IMR-90 (cell line): Measurements from ENCODE around the gene KLHL17. TPM values are rescaled to one million over a fixed set of nuclear protein-coding genes. Genes with fewer than 3 reads are reported as not detected.

Source experiments
- ATAC-seq: fragments of 200-7000 bp; cut with Tn5 transposase; 2 replicates; pipeline ENCODE4 v1.9.1; 2020; ENCODE audit warnings: low read depth, mild to moderate bottlenecking, moderate library complexity
- BruUV-seq: library from RNA; stranded (reverse); fragments of 400-500 nt; replicated peaks from 2 replicates; lab custom pipeline; 2021; lab: Mats Ljungman, UMichigan
- CTCF ChIA-PET: fragments of 300-600 bp; formaldehyde crosslinking; extraction: SDS; loops from one replicate; lab custom pipeline; 2021; ENCODE audit warnings: antibody characterized with exemption; lab: Yijun Ruan, JAX
- POLR2A ChIA-PET: fragments of 300-600 bp; sonication (Branson Sonifier 250); formaldehyde crosslinking; loops from one replicate; lab custom pipeline; 2022; ENCODE audit warnings: antibody characterized with exemption; ENCODE audit not compliant: unreplicated experiment; lab: Charles Lee
- DNase-seq: peaks from one replicate; pipeline ENCODE4 v3.0.0; 2013
- H2AFZ ChIP-seq: replicated peaks from 2 replicates; pipeline ENCODE3; 2013; ENCODE audit warnings: low read length, mild to moderate bottlenecking; ENCODE audit not compliant: poor library complexity
- H2AK5ac ChIP-seq: 2 replicates; pipeline ENCODE4 v1.6.1; 2013; ENCODE audit warnings: low read depth, low read length, inconsistent platforms
- H2AK9ac ChIP-seq: replicated peaks from 2 replicates; pipeline ENCODE3; 2013; ENCODE audit warnings: mild to moderate bottlenecking, low read depth, low read length, moderate library complexity; ENCODE audit not compliant: poor library complexity
- H2BK120ac ChIP-seq: 2 replicates; pipeline ENCODE4 v1.6.1; 2013; ENCODE audit warnings: low read depth, low read length, inconsistent platforms
- H2BK15ac ChIP-seq: 3 replicates; pipeline ENCODE4 v1.6.1; 2013; ENCODE audit warnings: low read depth, low read length, inconsistent platforms
- H2BK20ac ChIP-seq: 2 replicates; pipeline ENCODE4 v1.6.1; 2013; ENCODE audit warnings: low read depth, mild to moderate bottlenecking, inconsistent platforms, low read length, moderate library complexity
- H2BK5ac ChIP-seq: 2 replicates; pipeline ENCODE4 v1.6.1; 2013; ENCODE audit warnings: mild to moderate bottlenecking, low read depth, low read length, inconsistent platforms; ENCODE audit not compliant: poor library complexity, severe bottlenecking
- H3K14ac ChIP-seq: replicated peaks from 2 replicates; pipeline ENCODE4 v1.6.1; 2013; ENCODE audit warnings: low read depth, low read length, inconsistent platforms
- H3K18ac ChIP-seq: 2 replicates; pipeline ENCODE4 v1.6.1; 2013; ENCODE audit warnings: low read depth, low read length, control low read depth
- H3K23ac ChIP-seq: 2 replicates; pipeline ENCODE4 v1.6.1; 2013; ENCODE audit warnings: low read depth, low read length, inconsistent platforms
- H3K27ac ChIP-seq: 2 replicates; pipeline ENCODE4 v1.5.1; 2013; ENCODE audit warnings: mild to moderate bottlenecking, control low read depth, low read length; ENCODE audit not compliant: insufficient read depth
- H3K27me3 ChIP-seq: 2 replicates; pipeline ENCODE4 v1.6.1; 2013; ENCODE audit warnings: low read length; ENCODE audit not compliant: control insufficient read depth, insufficient read depth
- H3K36me3 ChIP-seq: 2 replicates; pipeline ENCODE4 v1.6.1; 2013; ENCODE audit warnings: low read length, mixed read lengths; ENCODE audit not compliant: control insufficient read depth, insufficient read depth
- H3K4ac ChIP-seq: 2 replicates; pipeline ENCODE4 v1.6.1; 2013; ENCODE audit warnings: low read depth, low read length, inconsistent platforms
- H3K4me1 ChIP-seq: 2 replicates; pipeline ENCODE4 v1.6.1; 2013; ENCODE audit warnings: low read length, mixed read lengths; ENCODE audit not compliant: control insufficient read depth, insufficient read depth
- H3K4me2 ChIP-seq: 2 replicates; pipeline ENCODE4 v1.6.1; 2013; ENCODE audit warnings: low read depth, mild to moderate bottlenecking, control low read depth, low read length, moderate library complexity
- H3K4me3 ChIP-seq: 2 replicates; pipeline ENCODE4 v1.5.1; 2013; ENCODE audit warnings: low read depth, mild to moderate bottlenecking, control low read depth, low read length, moderate library complexity; ENCODE audit not compliant: insufficient read depth
- H3K56ac ChIP-seq: 2 replicates; pipeline ENCODE4 v1.6.1; 2013; ENCODE audit warnings: low read length, inconsistent platforms; ENCODE audit not compliant: insufficient read depth; ENCODE audit errors: extremely low read depth
- H3K79me1 ChIP-seq, 2 experiments: 2 replicates each; pipeline ENCODE4 v1.6.1; 2013; ENCODE audit warnings: low read length in 2 of 2, inconsistent platforms in 1 of 2, low read depth in 1 of 2
- H3K9ac ChIP-seq: 2 replicates; pipeline ENCODE4 v1.6.1; 2013; ENCODE audit warnings: low read depth, low read length, control low read depth
- H3K9me1 ChIP-seq: 2 replicates; pipeline ENCODE4 v1.6.1; 2013; ENCODE audit warnings: low read length, inconsistent platforms; ENCODE audit not compliant: insufficient read depth
- H3K9me3 ChIP-seq: 2 replicates; pipeline ENCODE4 v1.6.1; 2013; ENCODE audit warnings: low read length; ENCODE audit not compliant: control insufficient read depth, insufficient read depth
- H4K20me1 ChIP-seq: 2 replicates; pipeline ENCODE4 v1.6.1; 2013; ENCODE audit warnings: low read length, inconsistent platforms; ENCODE audit not compliant: insufficient read depth
- H4K5ac ChIP-seq: 2 replicates; pipeline ENCODE4 v1.6.1; 2013; ENCODE audit warnings: mild to moderate bottlenecking, low read depth, low read length, control low read depth
- H4K8ac ChIP-seq, 2 experiments: 2 replicates each; pipeline ENCODE4 v1.6.1; 2013; ENCODE audit warnings: low read depth in 2 of 2, low read length in 2 of 2, control low read depth in 1 of 2, inconsistent platforms in 1 of 2
- H4K91ac ChIP-seq: 2 replicates; pipeline ENCODE4 v1.6.1; 2013; ENCODE audit warnings: low read depth, low read length, inconsistent platforms; ENCODE audit not compliant: insufficient read depth
- CHD1 ChIP-seq: IDR thresholded peaks from 2 replicates; pipeline ENCODE4 v1.6.1; 2012; ENCODE audit warnings: low read depth, low read length, improper control_type of control experiment
- MAZ ChIP-seq: IDR thresholded peaks from 2 replicates; pipeline ENCODE4 v1.6.1; 2012; ENCODE audit warnings: low read depth, mild to moderate bottlenecking, low read length, improper control_type of control experiment, moderate library complexity, borderline replicate concordance
- NFE2L2 ChIP-seq: fragments of 150-350 bp; IDR thresholded peaks from 2 replicates; pipeline ENCODE4 v1.6.1; 2016; ENCODE audit warnings: low read depth, mild to moderate bottlenecking, low read length
- RAD21 ChIP-seq: IDR thresholded peaks from 2 replicates; pipeline ENCODE4 v1.6.1; 2012; ENCODE audit warnings: low read length, improper control_type of control experiment
- RCOR1 ChIP-seq: IDR thresholded peaks from 2 replicates; pipeline ENCODE4 v1.6.1; 2012; ENCODE audit warnings: mild to moderate bottlenecking, low read length, improper control_type of control experiment; ENCODE audit not compliant: insufficient replicate concordance
- WGBS, 2 experiments: methylation state at CpG; one replicate each; pipeline versions ENCODE4 v1.1.5 to v1.1.7; 2013; ENCODE audit warnings: missing lambda C conversion rate in 2 of 2; ENCODE audit not compliant: insufficient read length in 1 of 2; ENCODE audit errors: extremely low coverage in 2 of 2; 5-methylcytosine and 5-hydroxymethylcytosine counted together
- dilution Hi-C: fragments of 300-500 bp; cut with HindIII; formaldehyde crosslinking; loops from one replicate; pipeline ENCODE4 v1.14.3; 2018; ENCODE audit warnings: low sequenced_read_pairs; ENCODE audit not compliant: unreplicated experiment
- in situ Hi-C: fragments of 300-500 bp; cut with MboI; formaldehyde crosslinking; loops from 3 replicates; pipeline ENCODE4 v1.14.3; 2019; ENCODE audit warnings: low sequenced_read_pairs, inconsistent platforms, mixed read lengths
- intact Hi-C: fragments of 100-400 bp; cut with micrococcal nuclease; formaldehyde crosslinking; loops from 2 replicates; pipeline ENCODE4 v1.10.0; 2022
- polyA plus RNA-seq, 3 experiments: library from polyadenylated mRNA; depleted of rRNA; stranded (reverse); fragments of >200 nt; gene quantifications; 2 replicates each; pipeline ENCODE4 v1.2.3, GENCODE V29; 2012; ENCODE audit warnings: low replicate concordance in 1 of 3
- total RNA-seq: library from RNA; depleted of rRNA; stranded (reverse); fragments of >200 nt; gene quantifications from 2 replicates; pipeline ENCODE4 v1.2.3, GENCODE V29; 2012

KLHL17 gene
- total and polyA plus RNA-seq, 2 of the 4 experiments (the other 2 are of a cell fraction), result 3.4 to 41.0 TPM

DNA sequence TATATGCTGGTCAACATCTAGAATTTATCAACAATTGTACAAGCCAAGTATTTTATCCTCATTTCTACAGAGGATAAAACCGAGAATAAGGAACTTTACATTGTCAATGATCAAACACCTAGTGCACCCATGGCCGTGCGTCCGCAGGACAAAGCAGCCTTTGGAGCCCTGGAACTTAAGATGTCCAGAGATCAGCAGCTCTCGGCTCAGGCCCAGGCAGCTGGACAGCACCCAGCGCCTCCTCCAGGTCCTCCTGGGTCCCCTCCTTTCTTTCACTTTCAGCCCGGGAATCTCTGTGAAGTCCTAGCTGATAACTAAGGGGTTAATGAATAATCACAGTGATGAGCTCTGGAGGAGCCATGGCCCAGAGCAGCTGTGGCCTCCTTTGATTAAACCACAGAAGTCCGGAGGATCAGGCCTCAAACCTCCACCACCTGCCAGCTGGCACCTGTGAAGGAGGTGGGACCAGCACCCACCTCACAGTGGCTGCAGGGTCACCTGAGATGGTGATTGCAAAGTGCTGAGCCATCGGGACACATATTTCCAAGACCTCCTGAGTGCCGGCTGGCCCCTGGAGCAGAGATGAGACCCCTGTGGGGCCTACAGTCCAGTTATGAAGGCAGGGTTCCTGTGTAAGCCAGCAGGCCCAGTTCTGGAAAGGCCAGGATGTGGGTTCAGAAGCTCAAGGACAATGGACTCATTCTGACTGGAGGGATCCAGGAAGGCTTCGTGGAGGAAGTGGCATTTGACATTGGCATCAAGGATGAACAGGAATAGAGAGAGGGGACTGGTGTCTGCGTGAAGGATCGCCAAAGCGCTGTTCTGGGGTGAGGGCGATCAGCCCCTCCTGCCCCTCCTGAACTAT is 48.3 kb upstream of the KLHL17 start:
- Histone ChIP-seq H2BK15ac (no peak overlapping the region), H2BK5ac (no peak overlapping the region), H4K91ac (no peak overlapping the region), H4K5ac (no peak overlapping the region), H3K4me1 (peaks cover 22% of the 10 kb centered on the region), H3K23ac (no peak overlapping the region), H2AFZ (no peak overlapping the region), H3K4ac (no peak overlapping the region), H3K9me3 (no peaks in the 10 kb centered on the region), H3K56ac (no peak overlapping the region), H2BK20ac (no peak overlapping the region), H3K27me3 (no peaks in the 10 kb centered on the region), H3K27ac (no peak overlapping the region), H3K4me3 (no peak overlapping the region), H3K79me1 (no peaks in the 10 kb centered on the region), H3K14ac (no peak overlapping the region), H2BK120ac (no peak overlapping the region), H3K4me2 (no peak overlapping the region), H3K36me3 (no peaks in the 10 kb centered on the region), H3K9me1 (no peaks in the 10 kb centered on the region), H2AK5ac (no peak overlapping the region), H2AK9ac (no peak overlapping the region), H4K8ac (no peak overlapping the region), H3K18ac (no peak overlapping the region), H4K20me1 (no peaks in the 10 kb centered on the region; the same call in 1 of the 2 replicates), H3K9ac (no peak overlapping the region)
- in situ Hi-C loops (loop anchor here (5.0 kb wide), 1 partner anchor 45 kb away; the partner anchor contains the start of gene NOC2L), dilution Hi-C loops (no loop called here), intact Hi-C loops (loop anchor here (1.0 kb wide), 1 partner anchor 29 kb away; no protein-coding TSS in a partner anchor)
- ATAC-seq (no peak), DNase-seq (no peak)
- ChIA-PET CTCF (interaction anchor here (1.2 kb wide), 1 partner anchor 9 kb away, joined by 5 read pairs; no protein-coding TSS in a partner anchor), POLR2A (no interaction called here)
- 100% methylated on average over 4 of the region's 15 CpGs; no CpG with 5 or more reads in 1 of the 2 experiments for WGBS, 2 experiments
- TF ChIP-seq CHD1 (no peak), NFE2L2 (no peak), RAD21 (no peak), RCOR1 (no peak), MAZ (no peak)
- BruUV-seq, result no TSS peak
